IPS-11a (cell line): Measurements from ENCODE around the gene BDKRB2.

ENCODE experiments used
- H3K4me3 ChIP-seq: one replicate; pipeline ENCODE4 v1.5.1; 2013; ENCODE audit warnings: low read depth, low read length, control low read depth

The BDKRB2 gene

GRCh38 chr14:96204151-96205058 lies at the start of gene BDKRB2:
BDKRB2 (plus strand) TSS chr14:96204839; CDS start chr14:96237108, 32,269 bp downstream.
- peak within 1 kb of the TSS; percentile 28 for H3K4me3 ChIP-seq

DNA sequence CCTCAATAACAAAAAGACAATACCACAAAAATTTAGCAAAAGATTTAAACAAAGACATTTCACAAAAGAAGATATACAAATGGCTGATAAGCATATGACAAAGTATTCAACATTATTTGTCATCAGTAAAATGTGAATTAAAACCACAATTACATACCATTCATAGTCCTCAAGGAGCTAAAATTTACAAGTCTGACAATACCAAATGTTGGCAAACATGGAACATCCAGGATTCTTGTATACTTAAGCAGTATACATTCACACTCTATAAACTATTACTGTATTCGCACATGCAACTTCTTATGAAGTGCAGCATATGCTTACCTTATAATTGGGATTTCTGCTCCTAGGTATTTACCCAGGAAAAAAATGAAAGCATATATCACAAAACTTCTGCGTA lies 49.7 kb upstream of the BDKRB2 start:
- no peak overlapping the region for H3K4me3 ChIP-seq

DNA sequence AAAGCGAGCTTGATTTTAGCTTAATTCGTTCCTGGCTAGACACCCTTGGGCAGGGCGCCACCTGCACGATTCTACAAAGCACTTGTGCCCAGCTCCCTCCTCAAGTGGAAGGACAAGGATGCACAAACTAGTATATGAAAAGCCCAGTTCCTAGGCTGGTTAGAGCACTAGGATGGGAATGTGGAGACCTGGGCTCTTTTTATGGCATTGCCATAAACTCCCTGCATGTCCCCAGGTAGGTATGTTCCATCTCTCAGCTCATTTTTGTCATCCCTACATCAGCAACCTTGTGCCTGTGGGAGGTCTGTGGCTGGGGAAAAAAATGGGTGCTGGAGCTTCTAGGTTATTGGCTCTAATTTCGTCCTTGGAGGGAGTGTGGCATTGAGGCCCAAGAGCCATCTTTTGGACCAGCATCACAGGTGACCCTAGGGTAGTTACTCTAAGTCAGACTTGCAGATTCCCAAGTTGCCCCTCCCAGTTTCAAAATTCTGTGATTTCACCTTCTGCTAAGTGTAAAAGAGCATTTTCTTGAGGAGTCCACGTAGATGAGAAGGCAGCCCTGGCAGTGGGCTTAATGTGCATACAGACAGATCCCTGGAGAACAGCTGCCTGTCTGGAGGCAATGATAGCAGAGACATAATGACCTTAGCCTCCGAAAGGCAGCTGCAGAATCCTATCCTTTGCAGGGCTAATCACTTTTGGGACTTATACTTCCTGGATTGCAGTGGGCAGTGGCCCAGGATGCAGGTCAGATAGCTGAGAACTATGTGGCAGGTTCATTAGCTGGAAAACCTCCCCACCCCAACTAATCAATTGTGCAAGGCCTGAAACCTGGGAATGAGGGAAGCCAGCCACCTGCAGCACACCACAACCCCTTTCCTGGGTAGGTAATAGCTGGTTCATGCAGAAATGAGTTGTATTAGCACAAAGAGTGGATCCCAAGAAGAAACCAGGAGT lies 47.6 kb upstream of the BDKRB2 start:
- no peak overlapping the region for H3K4me3 ChIP-seq

GRCh38 chr14:96158735-96159134 lies 45.9 kb upstream of the BDKRB2 start:
- no peak overlapping the region for H3K4me3 ChIP-seq

DNA sequence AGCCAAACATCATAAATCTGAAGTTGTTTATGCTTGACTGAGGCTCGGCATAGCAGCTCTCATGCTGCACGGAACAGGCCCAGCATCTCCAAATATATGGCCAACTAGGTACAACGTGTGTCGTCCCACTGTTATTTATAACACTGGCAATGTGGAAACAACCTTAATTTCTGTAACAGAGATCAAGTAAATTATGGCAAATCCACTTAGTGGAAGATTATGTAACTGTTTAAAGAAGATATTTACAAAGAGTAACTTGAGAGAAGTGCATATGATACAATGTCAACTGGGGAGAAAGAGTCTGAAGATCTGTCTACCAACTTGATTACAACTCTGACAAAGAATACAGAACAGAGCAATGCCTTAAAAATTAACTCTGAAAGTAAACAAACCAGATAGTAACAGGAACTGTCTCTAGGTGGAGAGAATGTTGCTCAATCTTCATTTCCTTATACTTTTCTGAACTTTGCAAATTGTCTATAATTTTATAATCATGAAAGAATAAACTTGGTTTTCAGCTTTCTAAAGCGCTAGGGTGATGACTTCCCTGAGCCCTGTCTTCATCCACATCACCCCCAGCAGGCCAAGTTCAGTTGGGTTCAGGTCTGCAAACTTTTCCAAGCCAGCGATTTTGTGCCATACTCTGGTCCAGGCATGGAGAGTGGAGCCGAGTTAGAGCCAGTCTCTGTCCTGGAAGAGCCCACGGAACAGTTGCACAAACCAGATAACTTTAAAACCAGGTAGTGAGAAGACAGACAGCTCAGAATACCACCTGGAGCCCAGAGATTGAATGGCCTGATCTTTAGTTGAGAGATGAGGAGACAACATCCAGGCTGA lies 44.3 kb upstream of the BDKRB2 start:
- H3K4me3 ChIP-seq = no peak overlapping the region

DNA sequence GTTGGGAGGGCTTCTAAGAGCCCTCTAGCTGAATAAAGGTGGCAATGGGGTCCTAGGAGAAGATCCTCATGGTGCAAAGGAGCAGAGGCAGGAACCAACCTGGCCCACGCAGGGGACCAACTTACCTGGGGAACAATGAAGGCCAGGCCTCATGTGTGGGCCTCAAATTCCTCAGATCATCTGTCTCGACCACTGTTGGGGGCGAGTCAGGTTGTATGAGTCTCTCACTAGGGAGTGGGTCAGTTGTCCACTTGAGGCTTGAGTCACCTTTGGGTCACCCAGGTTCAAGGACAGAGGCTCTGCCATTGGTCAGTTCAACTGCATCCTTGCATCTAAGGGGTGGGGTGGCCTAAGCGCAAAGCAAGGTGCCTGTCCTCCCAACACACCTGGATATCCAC lies 43.7 kb upstream of the BDKRB2 start:
- H3K4me3 ChIP-seq = no peak overlapping the region

GRCh38 chr14:96161636-96162035 lies 43.0 kb upstream of the BDKRB2 start:
- no peak overlapping the region for H3K4me3 ChIP-seq

GRCh38 chr14:96162265-96162664 lies 42.4 kb upstream of the BDKRB2 start:
- H3K4me3 ChIP-seq = no peak overlapping the region

DNA sequence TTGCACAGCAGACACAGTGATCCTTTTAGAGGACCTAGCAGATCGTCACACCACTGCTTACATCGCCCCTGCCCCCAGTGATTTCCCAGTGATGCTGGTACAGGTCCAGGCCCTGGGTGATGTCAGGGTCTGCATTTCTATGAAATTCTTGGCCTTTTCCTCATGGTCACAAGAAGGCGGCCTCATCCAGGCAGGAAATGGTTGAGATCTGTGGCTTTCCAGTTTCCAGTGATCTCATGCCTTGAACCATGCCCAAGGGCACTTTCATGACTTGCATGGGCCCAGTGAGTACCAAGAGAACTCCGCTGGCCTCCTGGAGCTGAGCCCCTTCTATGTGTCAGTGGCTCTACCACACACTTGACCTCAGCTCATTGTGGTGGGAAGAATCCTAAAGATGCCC lies 41.9 kb upstream of the BDKRB2 start:
- H3K4me3 ChIP-seq = no peak overlapping the region

- H3K4me3 ChIP-seq = no peak overlapping the region
Observed at GRCh38 chr14:96164861-96165490, 39.7 kb upstream of the BDKRB2 start.

DNA sequence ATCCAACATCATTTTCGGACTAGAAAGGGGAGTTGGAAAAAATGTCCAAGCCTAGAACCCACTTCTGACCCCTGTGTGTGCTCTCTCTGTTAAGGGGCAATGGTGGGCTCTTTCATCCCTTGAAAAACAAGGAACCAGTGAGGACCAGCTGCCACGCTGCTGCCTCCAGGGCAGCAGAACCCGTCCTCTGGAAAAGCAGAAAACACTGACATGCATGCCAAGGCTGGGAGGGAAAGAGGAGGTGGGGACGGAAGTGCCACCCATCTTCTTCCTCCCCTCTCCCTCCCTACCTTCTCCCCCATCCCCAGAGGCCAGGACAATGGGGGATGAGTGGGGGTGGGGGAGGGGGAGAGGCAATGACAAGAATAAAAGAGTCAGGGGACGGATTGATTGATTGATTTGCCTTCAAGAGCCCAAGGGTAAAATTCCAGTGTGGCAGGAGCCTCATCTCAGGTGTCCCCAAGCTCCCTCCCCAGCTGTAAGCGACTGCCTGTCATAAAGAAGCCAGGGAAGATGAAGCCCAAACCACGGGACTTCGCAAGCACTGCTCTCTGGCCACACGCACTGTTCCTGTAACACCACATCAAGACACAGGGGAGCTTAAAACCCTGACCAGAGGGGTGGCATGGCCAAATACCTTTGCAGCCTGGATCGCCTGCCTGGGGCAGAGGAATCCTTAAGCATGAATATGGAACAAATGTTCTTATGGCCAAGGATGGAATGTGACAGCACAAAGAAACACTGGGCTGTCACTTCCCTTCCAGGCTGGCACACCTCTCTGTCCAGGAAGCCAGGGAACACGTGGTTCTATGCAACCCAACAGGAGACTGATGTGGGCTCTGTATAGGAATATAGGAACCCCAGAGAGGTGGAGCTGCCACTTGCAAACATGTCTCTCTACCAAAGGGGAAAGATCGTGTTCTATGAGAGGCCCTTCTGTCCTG lies 38.9 kb upstream of the BDKRB2 start:
- H3K4me3 ChIP-seq = no peak overlapping the region

DNA sequence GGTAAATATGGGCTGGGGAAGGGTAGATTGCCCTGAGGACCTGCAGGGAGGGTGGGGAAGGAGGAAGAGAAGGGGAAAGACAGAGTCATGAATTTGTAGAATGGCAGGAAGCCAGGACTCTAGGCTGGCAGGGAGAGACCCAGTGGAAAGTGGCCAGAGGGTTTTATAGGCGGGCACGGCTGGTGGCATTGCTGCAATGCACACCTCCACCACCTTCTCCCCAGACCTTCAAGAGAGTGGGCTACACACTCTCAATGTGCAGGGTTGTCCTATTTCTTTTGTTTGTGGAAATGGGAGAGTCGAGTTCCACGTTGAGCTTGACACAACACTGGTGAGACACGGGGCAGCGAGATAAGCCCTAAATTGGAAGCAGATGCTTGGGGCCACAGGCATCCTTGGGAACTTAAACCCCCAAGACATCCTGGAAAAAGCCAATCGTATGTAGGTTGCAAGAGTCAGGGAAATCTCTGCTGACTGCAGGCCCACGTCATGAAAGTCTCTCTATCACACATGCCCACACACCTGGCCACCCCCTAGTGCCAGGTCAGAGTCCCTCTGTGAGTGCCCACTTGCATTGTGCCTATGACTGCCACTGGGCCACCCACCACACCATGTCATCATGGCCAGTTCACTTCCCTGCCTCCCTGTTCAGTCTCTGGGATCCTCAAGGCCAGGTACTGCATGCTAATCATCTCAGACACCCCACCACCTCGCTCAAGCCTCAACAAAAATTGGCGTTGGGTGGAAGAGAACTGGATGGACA lies 38.0 kb upstream of the BDKRB2 start:
- no peak overlapping the region for H3K4me3 ChIP-seq

DNA sequence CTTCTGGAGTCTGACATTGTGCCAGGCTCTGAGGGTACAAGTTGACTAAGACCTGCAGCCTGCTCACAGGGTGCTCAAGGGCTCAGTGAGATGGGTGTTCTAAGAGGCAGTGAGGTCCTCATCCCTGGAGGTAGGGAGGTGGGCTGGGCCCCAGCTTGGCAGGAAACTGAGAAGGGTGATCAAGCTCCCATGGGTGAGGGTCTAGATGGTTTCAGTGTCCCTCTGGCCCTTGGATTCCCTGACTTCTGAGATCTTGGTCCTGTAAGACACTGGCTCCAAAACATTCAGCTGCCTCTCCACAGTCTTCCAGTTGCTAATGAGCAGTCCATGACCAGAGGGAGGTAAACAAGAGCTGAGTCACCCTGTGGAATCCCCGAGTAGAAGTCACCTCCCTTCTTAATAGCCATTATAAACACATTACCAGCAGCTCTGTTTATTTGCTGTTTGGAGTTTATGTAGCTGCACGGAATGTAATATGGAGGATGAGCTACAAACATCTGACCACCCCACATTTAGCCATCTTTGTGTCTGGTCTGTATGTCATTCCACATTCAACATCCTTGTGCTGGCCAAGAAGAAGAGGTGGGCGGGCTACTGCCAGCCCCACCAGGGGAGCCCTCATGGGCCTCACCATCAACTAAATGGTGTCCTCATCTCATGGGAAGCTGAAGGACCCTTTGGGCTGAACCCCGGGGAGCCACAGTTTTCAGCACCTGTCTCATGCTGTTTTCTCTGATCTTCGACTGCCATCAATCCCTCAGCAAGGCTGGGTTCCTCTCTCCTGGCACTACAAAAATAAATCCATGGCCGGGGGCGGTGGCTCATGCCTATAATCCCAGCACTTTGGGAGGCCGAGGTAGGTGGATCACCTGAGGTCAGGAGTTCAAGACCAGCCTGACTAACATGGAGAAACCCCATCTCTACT lies 37.2 kb upstream of the BDKRB2 start:
- no peak overlapping the region for H3K4me3 ChIP-seq

GRCh38 chr14:96168581-96168980 lies 36.1 kb upstream of the BDKRB2 start:
- no peak overlapping the region for H3K4me3 ChIP-seq

- H3K4me3 ChIP-seq = no peak overlapping the region
Observed at GRCh38 chr14:96170961-96171592, 33.6 kb upstream of the BDKRB2 start.

DNA sequence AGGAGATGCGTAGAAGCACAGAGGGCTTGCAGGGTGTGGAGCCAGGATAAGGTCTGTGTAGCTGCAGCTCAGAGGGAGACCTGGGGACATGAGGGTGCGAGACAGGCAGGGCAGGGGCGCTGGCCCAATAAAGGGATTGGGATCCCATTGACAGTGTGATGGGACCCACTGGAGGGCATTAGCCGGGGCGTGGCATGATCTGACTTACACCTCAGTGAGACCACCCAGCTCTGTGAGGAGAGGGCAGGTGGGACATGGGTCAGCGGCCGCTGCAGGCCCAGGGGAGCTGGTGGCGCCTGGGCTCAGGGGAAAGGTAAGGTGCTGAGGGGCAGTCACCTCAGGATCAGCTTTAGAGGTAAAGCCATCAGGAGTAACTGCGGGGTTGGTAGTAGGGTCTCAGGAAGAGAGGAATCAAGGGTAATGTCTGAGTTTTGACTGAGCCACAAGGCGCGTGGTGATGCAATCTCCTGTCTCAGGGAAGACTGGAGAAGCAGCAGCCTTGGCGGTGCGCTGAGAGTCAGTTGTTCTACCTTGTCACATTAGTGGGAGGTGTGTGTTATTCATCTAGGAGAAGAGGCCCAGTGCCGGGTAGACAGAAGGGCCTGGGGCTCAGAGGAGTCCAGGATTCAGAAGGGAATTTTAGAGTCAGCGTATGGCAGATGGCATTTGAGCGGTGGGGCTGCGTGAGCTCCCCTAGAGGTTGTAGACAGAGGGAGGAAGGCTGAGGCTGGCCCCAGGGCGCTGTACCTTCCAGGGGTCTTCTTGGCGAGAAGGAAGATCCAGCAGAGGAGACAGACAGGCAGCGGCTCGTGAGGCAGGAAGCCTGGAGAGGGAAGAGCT lies 30.8 kb upstream of the BDKRB2 start:
- H3K4me3 ChIP-seq = no peak overlapping the region
